ENCODE measurements around the gene MYH9.

MYH9 gene

DNA sequence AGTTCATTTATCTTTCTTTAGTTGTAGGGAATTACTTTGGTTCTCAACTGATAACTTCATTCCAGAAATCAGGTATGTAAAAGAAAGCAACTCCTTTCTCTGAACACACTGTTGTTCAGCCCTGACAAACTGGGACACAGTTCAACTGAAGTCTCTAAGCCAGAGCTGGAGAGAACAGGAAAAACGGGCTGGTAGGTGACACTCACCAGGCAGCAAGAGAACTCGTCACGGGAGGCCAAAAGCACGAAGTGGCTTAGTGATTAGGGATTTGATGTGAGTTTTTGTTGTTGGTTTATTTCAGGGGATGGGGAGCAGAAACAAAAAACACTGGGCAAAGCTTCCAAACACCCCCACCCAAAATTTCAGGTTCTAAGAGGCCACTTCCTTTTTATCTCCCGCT is 54.1 kb downstream of the MYH9 start (continued):
- TF ChIP-seq, protein P1, sequence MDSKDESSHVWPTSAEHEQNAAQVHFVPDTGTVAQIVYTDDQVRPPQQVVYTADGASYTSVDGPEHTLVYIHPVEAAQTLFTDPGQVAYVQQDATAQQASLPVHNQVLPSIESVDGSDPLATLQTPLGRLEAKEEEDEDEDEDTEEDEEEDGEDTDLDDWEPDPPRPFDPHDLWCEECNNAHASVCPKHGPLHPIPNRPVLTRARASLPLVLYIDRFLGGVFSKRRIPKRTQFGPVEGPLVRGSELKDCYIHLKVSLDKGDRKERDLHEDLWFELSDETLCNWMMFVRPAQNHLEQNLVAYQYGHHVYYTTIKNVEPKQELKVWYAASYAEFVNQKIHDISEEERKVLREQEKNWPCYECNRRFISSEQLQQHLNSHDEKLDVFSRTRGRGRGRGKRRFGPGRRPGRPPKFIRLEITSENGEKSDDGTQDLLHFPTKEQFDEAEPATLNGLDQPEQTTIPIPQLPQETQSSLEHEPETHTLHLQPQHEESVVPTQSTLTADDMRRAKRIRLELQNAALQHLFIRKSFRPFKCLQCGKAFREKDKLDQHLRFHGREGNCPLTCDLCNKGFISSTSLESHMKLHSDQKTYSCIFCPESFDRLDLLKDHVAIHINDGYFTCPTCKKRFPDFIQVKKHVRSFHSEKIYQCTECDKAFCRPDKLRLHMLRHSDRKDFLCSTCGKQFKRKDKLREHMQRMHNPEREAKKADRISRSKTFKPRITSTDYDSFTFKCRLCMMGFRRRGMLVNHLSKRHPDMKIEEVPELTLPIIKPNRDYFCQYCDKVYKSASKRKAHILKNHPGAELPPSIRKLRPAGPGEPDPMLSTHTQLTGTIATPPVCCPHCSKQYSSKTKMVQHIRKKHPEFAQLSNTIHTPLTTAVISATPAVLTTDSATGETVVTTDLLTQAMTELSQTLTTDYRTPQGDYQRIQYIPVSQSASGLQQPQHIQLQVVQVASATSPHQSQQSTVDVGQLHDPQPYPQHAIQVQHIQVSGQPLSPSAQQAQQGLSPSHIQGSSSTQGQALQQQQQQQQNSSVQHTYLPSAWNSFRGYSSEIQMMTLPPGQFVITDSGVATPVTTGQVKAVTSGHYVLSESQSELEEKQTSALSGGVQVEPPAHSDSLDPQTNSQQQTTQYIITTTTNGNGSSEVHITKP (tag by site-specific recombination; IDR thresholded peaks at IDR 0.05), result no peak
- TF ChIP-seq ZNF664 (tag by site-specific recombination; IDR thresholded peaks at IDR 0.05), result no peak
- no peak for TF ChIP-seq HOXD13 (CRISPR knock-in tag; IDR thresholded peaks at IDR 0.05; ENCODE audit: borderline replicate concordance)
- no peak for TF ChIP-seq ZFP37 (tag by site-specific recombination; IDR thresholded peaks at IDR 0.05)
- TF ChIP-seq ZNF701 (tag by site-specific recombination; IDR thresholded peaks at IDR 0.05), result no peak

DNA sequence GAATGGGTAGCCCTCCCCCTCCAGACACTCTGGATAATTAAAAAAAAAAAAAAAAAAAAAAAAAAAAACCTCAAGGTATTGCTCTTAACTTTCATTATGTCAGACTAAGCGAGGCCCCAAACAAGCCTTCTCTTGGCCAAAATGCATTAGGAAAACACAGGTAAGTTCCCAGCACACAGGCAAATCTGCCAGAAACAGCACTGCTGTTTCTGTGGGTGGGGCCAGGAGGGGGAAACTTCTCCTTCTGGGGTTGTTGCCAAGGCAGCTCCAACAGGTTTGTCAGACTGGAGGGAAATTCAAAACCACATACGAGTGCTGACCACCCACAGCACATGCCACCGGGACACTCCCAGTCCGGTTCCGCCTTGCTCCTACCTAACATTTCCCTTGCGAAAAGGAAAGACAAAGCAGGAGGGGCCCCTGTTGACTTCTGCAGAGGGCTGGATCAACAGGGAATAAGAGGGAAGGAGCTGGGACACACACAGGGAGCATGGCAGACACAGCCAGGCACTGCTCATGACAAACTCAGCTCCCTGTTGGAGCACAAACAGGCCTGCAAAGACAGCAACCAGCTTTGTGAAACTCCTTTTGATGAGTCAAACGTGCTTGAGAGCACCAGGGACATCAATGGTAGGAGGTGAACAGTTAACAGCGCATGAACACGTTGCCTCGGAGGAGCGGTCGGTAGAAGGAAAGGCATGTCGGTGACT is 55.0 kb downstream of the MYH9 start:
- ChIA-PET POLR2A (interaction anchor here (1.0 to 3.7 kb wide), 10 partner anchors 10 to 149 kb away, joined by 3 to 45 read pairs (median 6); partner anchors contain the start of genes MYH9 and TXN2), CTCF (interaction anchor here (0.7 to 5.7 kb wide), 8 partner anchors 8 to 136 kb away, joined by 3 to 57 read pairs (median 4); no protein-coding TSS in a partner anchor)
- peaks cover 0 to 70% of the 10 kb centered on the region in 2 experiments; a peak in 1 of 3 replicates for H3K36me3 ChIP-seq (ENCODE audit: control insufficient read depth in 2 of 2, insufficient read depth in 1 of 2, low read length in 2 of 2)
- TF ChIP-seq, protein P2, sequence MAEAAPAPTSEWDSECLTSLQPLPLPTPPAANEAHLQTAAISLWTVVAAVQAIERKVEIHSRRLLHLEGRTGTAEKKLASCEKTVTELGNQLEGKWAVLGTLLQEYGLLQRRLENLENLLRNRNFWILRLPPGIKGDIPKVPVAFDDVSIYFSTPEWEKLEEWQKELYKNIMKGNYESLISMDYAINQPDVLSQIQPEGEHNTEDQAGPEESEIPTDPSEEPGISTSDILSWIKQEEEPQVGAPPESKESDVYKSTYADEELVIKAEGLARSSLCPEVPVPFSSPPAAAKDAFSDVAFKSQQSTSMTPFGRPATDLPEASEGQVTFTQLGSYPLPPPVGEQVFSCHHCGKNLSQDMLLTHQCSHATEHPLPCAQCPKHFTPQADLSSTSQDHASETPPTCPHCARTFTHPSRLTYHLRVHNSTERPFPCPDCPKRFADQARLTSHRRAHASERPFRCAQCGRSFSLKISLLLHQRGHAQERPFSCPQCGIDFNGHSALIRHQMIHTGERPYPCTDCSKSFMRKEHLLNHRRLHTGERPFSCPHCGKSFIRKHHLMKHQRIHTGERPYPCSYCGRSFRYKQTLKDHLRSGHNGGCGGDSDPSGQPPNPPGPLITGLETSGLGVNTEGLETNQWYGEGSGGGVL (tag by site-specific recombination; IDR thresholded peaks at IDR 0.05), result peak; percentile 31; the same call in 1 of the 2 replicates
- TF ChIP-seq ZNF341 (tag by site-specific recombination; IDR thresholded peaks at IDR 0.05; ENCODE audit: low read depth) (peak; percentile 36), GLIS1 (tag by site-specific recombination; IDR thresholded peaks at IDR 0.05) (peak; percentile 35; the same call in 1 of the 2 replicates), ZFHX2 (tag by site-specific recombination; conservative IDR thresholded peaks at IDR 0.05) (peak; percentile 52), ZIC2 (tag by site-specific recombination; IDR thresholded peaks at IDR 0.05) (peak; percentile 80), SP2 (tag by site-specific recombination; IDR thresholded peaks at IDR 0.05) (peak; percentile 54), ZNF600 (tag by site-specific recombination; IDR thresholded peaks at IDR 0.05) (peak; percentile 68; the same call in 1 of the 2 replicates), SP7 (tag by site-specific recombination; IDR thresholded peaks at IDR 0.05) (peak; percentile 60), KLF8 (tag by site-specific recombination; IDR thresholded peaks at IDR 0.05) (peak; percentile 52; the same call in 1 of the 2 replicates), OSR2 (tag by site-specific recombination; IDR thresholded peaks at IDR 0.05) (peak; percentile 82), RBAK (tag by site-specific recombination; IDR thresholded peaks at IDR 0.05) (no peak), ZNF473 (tag by site-specific recombination; IDR thresholded peaks at IDR 0.05) (no peak), ZNF2 (tag by site-specific recombination; IDR thresholded peaks at IDR 0.05) (no peak; the same call in 1 of the 2 replicates), ZNF501 (tag by site-specific recombination; IDR thresholded peaks at IDR 0.05) (no peak), KLF7 (tag by site-specific recombination; IDR thresholded peaks at IDR 0.05; ENCODE audit: borderline replicate concordance) (peak; percentile 51; the same call in 1 of the 2 replicates), ZNF701 (tag by site-specific recombination; IDR thresholded peaks at IDR 0.05) (no peak), ZBTB20 (tag by site-specific recombination; IDR thresholded peaks at IDR 0.05) (0 out of 2 replicates have a peak, but pooled peaks have one; percentile 39)
- TF ChIP-seq, protein P3, sequence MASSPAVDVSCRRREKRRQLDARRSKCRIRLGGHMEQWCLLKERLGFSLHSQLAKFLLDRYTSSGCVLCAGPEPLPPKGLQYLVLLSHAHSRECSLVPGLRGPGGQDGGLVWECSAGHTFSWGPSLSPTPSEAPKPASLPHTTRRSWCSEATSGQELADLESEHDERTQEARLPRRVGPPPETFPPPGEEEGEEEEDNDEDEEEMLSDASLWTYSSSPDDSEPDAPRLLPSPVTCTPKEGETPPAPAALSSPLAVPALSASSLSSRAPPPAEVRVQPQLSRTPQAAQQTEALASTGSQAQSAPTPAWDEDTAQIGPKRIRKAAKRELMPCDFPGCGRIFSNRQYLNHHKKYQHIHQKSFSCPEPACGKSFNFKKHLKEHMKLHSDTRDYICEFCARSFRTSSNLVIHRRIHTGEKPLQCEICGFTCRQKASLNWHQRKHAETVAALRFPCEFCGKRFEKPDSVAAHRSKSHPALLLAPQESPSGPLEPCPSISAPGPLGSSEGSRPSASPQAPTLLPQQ (tag by site-specific recombination; IDR thresholded peaks at IDR 0.05), result 0 out of 2 replicates have a peak, but pooled peaks have one; percentile 42
- TF ChIP-seq, protein P4, sequence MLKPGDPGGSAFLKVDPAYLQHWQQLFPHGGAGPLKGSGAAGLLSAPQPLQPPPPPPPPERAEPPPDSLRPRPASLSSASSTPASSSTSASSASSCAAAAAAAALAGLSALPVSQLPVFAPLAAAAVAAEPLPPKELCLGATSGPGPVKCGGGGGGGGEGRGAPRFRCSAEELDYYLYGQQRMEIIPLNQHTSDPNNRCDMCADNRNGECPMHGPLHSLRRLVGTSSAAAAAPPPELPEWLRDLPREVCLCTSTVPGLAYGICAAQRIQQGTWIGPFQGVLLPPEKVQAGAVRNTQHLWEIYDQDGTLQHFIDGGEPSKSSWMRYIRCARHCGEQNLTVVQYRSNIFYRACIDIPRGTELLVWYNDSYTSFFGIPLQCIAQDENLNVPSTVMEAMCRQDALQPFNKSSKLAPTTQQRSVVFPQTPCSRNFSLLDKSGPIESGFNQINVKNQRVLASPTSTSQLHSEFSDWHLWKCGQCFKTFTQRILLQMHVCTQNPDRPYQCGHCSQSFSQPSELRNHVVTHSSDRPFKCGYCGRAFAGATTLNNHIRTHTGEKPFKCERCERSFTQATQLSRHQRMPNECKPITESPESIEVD (tag by site-specific recombination; IDR thresholded peaks at IDR 0.05), result no peak
- TF ChIP-seq, protein P5, sequence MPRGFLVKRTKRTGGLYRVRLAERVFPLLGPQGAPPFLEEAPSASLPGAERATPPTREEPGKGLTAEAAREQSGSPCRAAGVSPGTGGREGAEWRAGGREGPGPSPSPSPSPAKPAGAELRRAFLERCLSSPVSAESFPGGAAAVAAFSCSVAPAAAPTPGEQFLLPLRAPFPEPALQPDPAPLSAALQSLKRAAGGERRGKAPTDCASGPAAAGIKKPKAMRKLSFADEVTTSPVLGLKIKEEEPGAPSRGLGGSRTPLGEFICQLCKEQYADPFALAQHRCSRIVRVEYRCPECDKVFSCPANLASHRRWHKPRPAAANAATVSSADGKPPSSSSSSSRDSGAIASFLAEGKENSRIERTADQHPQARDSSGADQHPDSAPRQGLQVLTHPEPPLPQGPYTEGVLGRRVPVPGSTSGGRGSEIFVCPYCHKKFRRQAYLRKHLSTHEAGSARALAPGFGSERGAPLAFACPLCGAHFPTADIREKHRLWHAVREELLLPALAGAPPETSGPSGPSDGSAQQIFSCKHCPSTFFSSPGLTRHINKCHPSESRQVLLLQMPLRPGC (tag by site-specific recombination; IDR thresholded peaks at IDR 0.05), result no peak

More for the DNA sequence above, 55.0 kb downstream of the MYH9 start:
- Histone ChIP-seq H3K27ac (ENCODE audit: extremely low read depth, low read depth, low read length) (peak overlapping the region; percentile 85), H3K4me1 (ENCODE audit: control insufficient read depth, insufficient read depth, low read length) (peaks cover 48% of the 10 kb centered on the region), H3K4me3 (ENCODE audit: low read depth, low read length) (no peak overlapping the region), H3K9me3 (ENCODE audit: control insufficient read depth, insufficient read depth, low read depth, low read length) (no peaks in the 10 kb centered on the region)

Measured in HEK293 (cell line).